HepG2 (cell line): ENCODE data around the gene METTL26. TPM values are rescaled to one million over a fixed set of nuclear protein-coding genes. Genes with fewer than 3 reads are reported as not detected.
A peak's percentile ranks its signal among the peaks of the same experiment; 100 is the strongest.

Source experiments
- ATAC-seq: fragments of 200-7000 bp; cut with Tn5 transposase; 3 replicates; pipeline ENCODE4 v1.9.1; 2020; ENCODE audit warnings: mild to moderate bottlenecking, moderate library complexity
- BruUV-seq: library from RNA; stranded (reverse); fragments of 400-500 nt; replicated peaks from 2 replicates; lab custom pipeline; 2021; lab: Mats Ljungman, UMichigan
- CTCF ChIA-PET: fragments of 300-600 bp; formaldehyde crosslinking; extraction: SDS; loops from one replicate; lab custom pipeline; 2021; ENCODE audit warnings: low total read pairs, inconsistent platforms, low intra/inter-chr PET ratio; lab: Yijun Ruan, JAX
- POLR2A ChIA-PET: fragments of 350-600 bp; sonication (Branson Sonifier 250); formaldehyde crosslinking; loops from one replicate; lab custom pipeline; 2020; ENCODE audit warnings: antibody characterized with exemption, inconsistent platforms; lab: Yijun Ruan, JAX
- DNase-seq: peaks from one replicate; pipeline ENCODE4 v3.0.0-alpha.2; 2015; ENCODE audit warnings: low spot score
- FAIRE-seq: peaks from 3 replicates; lab custom pipeline; 2011; peaks lifted over from hg19 to GRCh38; lab: Jason Lieb, UNC
- H2AFZ ChIP-seq: one replicate; pipeline ENCODE4 v1.6.1; 2011; ENCODE audit warnings: low read length, inconsistent platforms
- H3K27ac ChIP-seq: fragments of 300-600 bp; 3 replicates; pipeline ENCODE4 v1.8.0; 2011; ENCODE audit warnings: mixed run types, mild to moderate bottlenecking, mixed read lengths, low read length, inconsistent platforms; ENCODE audit not compliant: insufficient read depth; ENCODE audit errors: extremely low read length
- H3K27me3 ChIP-seq, 2 experiments: fragments of 200-600 bp in 1 of 2; 2 replicates in 1 of 2; 3 replicates in 1 of 2; pipeline versions ENCODE4 v1.6.0 to v1.8.0; 2011; ENCODE audit warnings: low read length in 2 of 2, mild to moderate bottlenecking in 2 of 2, moderate library complexity in 2 of 2, inconsistent platforms in 1 of 2; ENCODE audit not compliant: insufficient read depth in 2 of 2, control insufficient read depth in 1 of 2
- H3K36me3 ChIP-seq, 2 experiments: fragments of 200-600 bp in 1 of 2; replicated peaks in 1 of 2; 2 replicates in 1 of 2; 3 replicates in 1 of 2; pipeline versions ENCODE4 v1.5.1 to v1.8.0; 2011; ENCODE audit warnings: low read length in 2 of 2, inconsistent platforms in 1 of 2; ENCODE audit not compliant: insufficient read depth in 2 of 2, control insufficient read depth in 1 of 2
- H3K4me1 ChIP-seq: 2 replicates; pipeline ENCODE4 v1.5.1; 2012; ENCODE audit warnings: low read length, inconsistent platforms; ENCODE audit not compliant: insufficient read depth
- H3K4me2 ChIP-seq: 2 replicates; pipeline ENCODE4 v1.6.0; 2011; ENCODE audit warnings: low read depth, low read length, inconsistent platforms
- H3K4me3 ChIP-seq, 3 experiments: fragments of 200-600 bp in 1 of 3; sonication (generic), shearing (Covaris generic) in 1 of 3; replicated peaks in 1 of 3; 2 replicates each; pipeline ENCODE4 v1.5.1; 2011 to 2016; ENCODE audit warnings: low read length in 3 of 3, inconsistent platforms in 2 of 3, low read depth in 2 of 3, mild to moderate bottlenecking in 2 of 3, control low read depth in 1 of 3, mixed read lengths in 1 of 3; ENCODE audit not compliant: insufficient read depth in 1 of 3
- H3K79me2 ChIP-seq: one replicate; pipeline ENCODE4 v1.6.1; 2011; ENCODE audit warnings: low read length, inconsistent platforms; ENCODE audit not compliant: insufficient read depth
- H3K9ac ChIP-seq: 2 replicates; pipeline ENCODE4 v1.6.0; 2011; ENCODE audit warnings: mild to moderate bottlenecking, low read depth, low read length, inconsistent platforms; ENCODE audit not compliant: insufficient read depth
- H3K9me3 ChIP-seq: 2 replicates; pipeline ENCODE4 v1.5.1; 2012; ENCODE audit warnings: mild to moderate bottlenecking, low read length
- H4K20me1 ChIP-seq: 2 replicates; pipeline ENCODE4 v1.6.0; 2011; ENCODE audit warnings: inconsistent platforms, mild to moderate bottlenecking, low read length, moderate library complexity; ENCODE audit not compliant: insufficient read depth
- KDM5A ChIP-seq: fragments of 200-600 bp; sonication (generic); IDR thresholded peaks from 2 replicates; pipeline ENCODE4 v1.7.0; 2018; ENCODE audit warnings: antibody characterized with exemption, mild to moderate bottlenecking, low read length, borderline replicate concordance
- KDM5B ChIP-seq: sonication (generic); formaldehyde crosslinking; IDR thresholded peaks from 2 replicates; pipeline ENCODE4 v1.4.0; 2020; ENCODE audit warnings: missing genetic modification reagents, mild to moderate bottlenecking, borderline replicate concordance
- SMC3 ChIP-seq: IDR thresholded peaks from 2 replicates; pipeline ENCODE4 v1.6.1; 2011; ENCODE audit warnings: low read length, improper control_type of control experiment
- TAF15 ChIP-seq: fragments of 200-400 bp; formaldehyde crosslinking; IDR thresholded peaks from one replicate; pipeline ENCODE4 v1.6.1; 2018; ENCODE audit warnings: mild to moderate bottlenecking, low read depth, low read length; ENCODE audit not compliant: poor library complexity, severe bottlenecking
- ZKSCAN1 ChIP-seq: fragments of 150-350 bp; IDR thresholded peaks from 2 replicates; pipeline ENCODE4 v1.6.1; 2014; ENCODE audit warnings: low read length
- ZNF382 ChIP-seq: sonication (generic); formaldehyde crosslinking; IDR thresholded peaks from 2 replicates; pipeline ENCODE4 v1.5.0; 2020; ENCODE audit warnings: missing genetic modification reagents, mild to moderate bottlenecking, borderline replicate concordance
- ZNF44 ChIP-seq: sonication (generic); formaldehyde crosslinking; IDR thresholded peaks from 2 replicates; pipeline ENCODE4 v1.5.1; 2020; ENCODE audit warnings: mild to moderate bottlenecking, missing genetic modification reagents
- ZNF777 ChIP-seq: sonication (generic); formaldehyde crosslinking; IDR thresholded peaks from 2 replicates; pipeline ENCODE4 v1.4.0; 2020; ENCODE audit warnings: missing genetic modification reagents
- ZSCAN9 ChIP-seq: IDR thresholded peaks from 2 replicates; pipeline ENCODE4 v1.6.1; 2016; ENCODE audit warnings: borderline replicate concordance
- WGBS: methylation state at CpG from one replicate; pipeline ENCODE4 v1.1.6; 2017; ENCODE audit warnings: low lambda C conversion rate; 5-methylcytosine and 5-hydroxymethylcytosine counted together
- in situ Hi-C: cut with HindIII; loops from 2 replicates; pipeline ENCODE4 v1.10.0; 2017; ENCODE audit warnings: low pct_unique_long_range_greater_than_20kb; ENCODE audit not compliant: extremely low pct_ligation_motif_present
- intact Hi-C: fragments of 100-400 bp; cut with micrococcal nuclease; formaldehyde crosslinking; loops from one replicate; pipeline ENCODE4 v1.10.0; 2022; ENCODE audit not compliant: unreplicated experiment
- polyA plus RNA-seq, 8 experiments: library from polyadenylated mRNA; depleted of rRNA in 3 of 8; stranded (reverse) in 7 of 8; unstranded in 1 of 8; fragments of >200 nt; fragmentation: Illumina TruSeq in 4 of 8; extraction: Trizol in 4 of 8; gene quantifications; 2 replicates each; pipeline versions ENCODE4 v1.2.1 to v1.2.3, GENCODE V29; 2011 to 2016; ENCODE audit warnings: low read depth in 4 of 8, missing spikeins in 1 of 8, mixed read lengths in 1 of 8; ENCODE audit not compliant: insufficient read depth in 1 of 8
- total RNA-seq, 5 experiments: library from RNA; depleted of rRNA; stranded (reverse); fragments of >200 nt; fragmentation: Illumina TruSeq; extraction: Trizol; gene quantifications; 2 replicates each; pipeline ENCODE4 v1.2.3, GENCODE V29; 2016; ENCODE audit warnings: low read depth in 1 of 5
- TF ChIP-seq, protein P1 (sequence below), 2 experiments: fragments of 450-650 bp in 1 of 2; sonication (generic) in 1 of 2; formaldehyde crosslinking; IDR thresholded peaks; 2 replicates each; pipeline versions ENCODE4 v1.5.0 to v1.8.0; 2020 to 2022; ENCODE audit warnings: mild to moderate bottlenecking in 1 of 2, missing genetic modification reagents in 1 of 2
- TF ChIP-seq, protein P2 (sequence below): sonication (generic); formaldehyde crosslinking; IDR thresholded peaks from 2 replicates; pipeline ENCODE4 v1.4.0; 2020; ENCODE audit warnings: mild to moderate bottlenecking, missing genetic modification reagents

METTL26 gene
- total and polyA plus RNA-seq, 2 of the 13 experiments (the other 11 are each of a cell fraction or from before 2014, with no cell fraction given), result 65.5 to 70.1 TPM

DNA sequence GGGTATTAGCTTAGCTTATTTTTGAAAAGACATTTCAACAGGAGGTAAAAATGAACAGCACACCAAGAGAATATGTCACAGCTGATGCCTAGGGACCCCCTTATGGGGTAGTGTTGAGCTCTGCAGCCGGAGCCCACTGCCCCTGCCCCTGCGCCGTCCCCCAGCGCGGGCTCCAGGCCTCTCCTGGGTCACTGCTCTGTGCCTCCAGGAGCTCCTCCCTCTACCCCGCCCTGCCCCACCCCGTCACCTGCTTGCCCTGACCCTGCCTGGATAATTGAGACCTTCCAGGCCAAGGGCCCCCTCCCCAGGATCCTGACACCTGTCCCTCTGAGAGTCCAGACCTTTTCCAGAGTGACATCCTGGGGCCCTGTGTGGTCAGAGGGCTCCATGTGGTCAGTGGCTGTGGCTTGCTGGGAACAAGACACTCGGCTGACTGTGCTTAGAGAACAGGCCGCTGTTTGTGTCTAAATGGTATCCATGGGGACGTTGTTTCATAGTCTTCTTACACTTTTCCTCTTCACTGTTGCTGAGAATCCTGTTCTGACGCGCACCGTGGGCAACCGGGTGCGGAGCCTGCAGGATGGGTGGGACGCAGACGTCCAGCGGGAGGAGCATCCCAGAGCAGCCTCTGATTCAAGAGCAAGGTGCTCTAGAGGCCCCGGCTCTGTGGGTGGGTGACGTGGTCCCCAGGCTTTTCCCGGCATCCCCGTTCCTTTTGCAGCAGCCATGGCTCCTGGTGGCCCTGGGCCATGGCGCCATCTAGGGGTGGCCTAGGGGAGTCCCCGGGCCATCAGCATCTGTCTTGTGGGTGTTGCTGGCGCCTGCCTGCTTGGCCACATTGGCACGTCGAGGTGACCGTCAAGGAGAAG, 25.4 kb downstream of the METTL26 start:
- Histone ChIP-seq H2AFZ (no peak overlapping the region), H3K36me3 (peaks cover 1 to 9% of the 10 kb centered on the region in 2 experiments; a peak in 1 of 5 replicates), H3K79me2 (peaks cover 2% of the 10 kb centered on the region), H3K27me3 (no peaks in the 10 kb centered on the region), H3K4me3 (peak overlapping the region; percentile 21 to 47 (median 42); a peak in 4 of 6 replicates), H3K9me3 (no peaks in the 10 kb centered on the region), H3K4me1 (peaks cover 17% of the 10 kb centered on the region), H4K20me1 (no peaks in the 10 kb centered on the region), H3K27ac (peak overlapping the region; percentile 49), H3K4me2 (peak overlapping the region; percentile 57), H3K9ac (peak overlapping the region; percentile 46)
- ChIA-PET CTCF (interaction anchor here (0.6 to 1.7 kb wide), 3 partner anchors 31 to 75 kb away, joined by 3 to 11 read pairs (median 3); no protein-coding TSS in a partner anchor), POLR2A (no interaction called here)
- intact Hi-C loops (no loop called here), in situ Hi-C loops (no loop called here)
- ATAC-seq (peak; percentile 90), DNase-seq (peak; percentile 73), FAIRE-seq (peak; percentile 58)
- WGBS, result 50% methylated on average over 18 of the region's 28 CpGs
- no TSS peak for BruUV-seq
- TF ChIP-seq, protein P1, sequence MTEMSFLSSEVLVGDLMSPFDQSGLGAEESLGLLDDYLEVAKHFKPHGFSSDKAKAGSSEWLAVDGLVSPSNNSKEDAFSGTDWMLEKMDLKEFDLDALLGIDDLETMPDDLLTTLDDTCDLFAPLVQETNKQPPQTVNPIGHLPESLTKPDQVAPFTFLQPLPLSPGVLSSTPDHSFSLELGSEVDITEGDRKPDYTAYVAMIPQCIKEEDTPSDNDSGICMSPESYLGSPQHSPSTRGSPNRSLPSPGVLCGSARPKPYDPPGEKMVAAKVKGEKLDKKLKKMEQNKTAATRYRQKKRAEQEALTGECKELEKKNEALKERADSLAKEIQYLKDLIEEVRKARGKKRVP (CRISPR knock-in tag; IDR thresholded peaks at IDR 0.05), result no peak
- TF ChIP-seq ZNF382, result no peak
- peak; percentile 36; the same call in 1 of the 2 replicates for TF ChIP-seq SMC3
- no peak for TF ChIP-seq ZSCAN9 (CRISPR knock-in tag)
- TF ChIP-seq TAF15, result no peak
- TF ChIP-seq, protein P2, sequence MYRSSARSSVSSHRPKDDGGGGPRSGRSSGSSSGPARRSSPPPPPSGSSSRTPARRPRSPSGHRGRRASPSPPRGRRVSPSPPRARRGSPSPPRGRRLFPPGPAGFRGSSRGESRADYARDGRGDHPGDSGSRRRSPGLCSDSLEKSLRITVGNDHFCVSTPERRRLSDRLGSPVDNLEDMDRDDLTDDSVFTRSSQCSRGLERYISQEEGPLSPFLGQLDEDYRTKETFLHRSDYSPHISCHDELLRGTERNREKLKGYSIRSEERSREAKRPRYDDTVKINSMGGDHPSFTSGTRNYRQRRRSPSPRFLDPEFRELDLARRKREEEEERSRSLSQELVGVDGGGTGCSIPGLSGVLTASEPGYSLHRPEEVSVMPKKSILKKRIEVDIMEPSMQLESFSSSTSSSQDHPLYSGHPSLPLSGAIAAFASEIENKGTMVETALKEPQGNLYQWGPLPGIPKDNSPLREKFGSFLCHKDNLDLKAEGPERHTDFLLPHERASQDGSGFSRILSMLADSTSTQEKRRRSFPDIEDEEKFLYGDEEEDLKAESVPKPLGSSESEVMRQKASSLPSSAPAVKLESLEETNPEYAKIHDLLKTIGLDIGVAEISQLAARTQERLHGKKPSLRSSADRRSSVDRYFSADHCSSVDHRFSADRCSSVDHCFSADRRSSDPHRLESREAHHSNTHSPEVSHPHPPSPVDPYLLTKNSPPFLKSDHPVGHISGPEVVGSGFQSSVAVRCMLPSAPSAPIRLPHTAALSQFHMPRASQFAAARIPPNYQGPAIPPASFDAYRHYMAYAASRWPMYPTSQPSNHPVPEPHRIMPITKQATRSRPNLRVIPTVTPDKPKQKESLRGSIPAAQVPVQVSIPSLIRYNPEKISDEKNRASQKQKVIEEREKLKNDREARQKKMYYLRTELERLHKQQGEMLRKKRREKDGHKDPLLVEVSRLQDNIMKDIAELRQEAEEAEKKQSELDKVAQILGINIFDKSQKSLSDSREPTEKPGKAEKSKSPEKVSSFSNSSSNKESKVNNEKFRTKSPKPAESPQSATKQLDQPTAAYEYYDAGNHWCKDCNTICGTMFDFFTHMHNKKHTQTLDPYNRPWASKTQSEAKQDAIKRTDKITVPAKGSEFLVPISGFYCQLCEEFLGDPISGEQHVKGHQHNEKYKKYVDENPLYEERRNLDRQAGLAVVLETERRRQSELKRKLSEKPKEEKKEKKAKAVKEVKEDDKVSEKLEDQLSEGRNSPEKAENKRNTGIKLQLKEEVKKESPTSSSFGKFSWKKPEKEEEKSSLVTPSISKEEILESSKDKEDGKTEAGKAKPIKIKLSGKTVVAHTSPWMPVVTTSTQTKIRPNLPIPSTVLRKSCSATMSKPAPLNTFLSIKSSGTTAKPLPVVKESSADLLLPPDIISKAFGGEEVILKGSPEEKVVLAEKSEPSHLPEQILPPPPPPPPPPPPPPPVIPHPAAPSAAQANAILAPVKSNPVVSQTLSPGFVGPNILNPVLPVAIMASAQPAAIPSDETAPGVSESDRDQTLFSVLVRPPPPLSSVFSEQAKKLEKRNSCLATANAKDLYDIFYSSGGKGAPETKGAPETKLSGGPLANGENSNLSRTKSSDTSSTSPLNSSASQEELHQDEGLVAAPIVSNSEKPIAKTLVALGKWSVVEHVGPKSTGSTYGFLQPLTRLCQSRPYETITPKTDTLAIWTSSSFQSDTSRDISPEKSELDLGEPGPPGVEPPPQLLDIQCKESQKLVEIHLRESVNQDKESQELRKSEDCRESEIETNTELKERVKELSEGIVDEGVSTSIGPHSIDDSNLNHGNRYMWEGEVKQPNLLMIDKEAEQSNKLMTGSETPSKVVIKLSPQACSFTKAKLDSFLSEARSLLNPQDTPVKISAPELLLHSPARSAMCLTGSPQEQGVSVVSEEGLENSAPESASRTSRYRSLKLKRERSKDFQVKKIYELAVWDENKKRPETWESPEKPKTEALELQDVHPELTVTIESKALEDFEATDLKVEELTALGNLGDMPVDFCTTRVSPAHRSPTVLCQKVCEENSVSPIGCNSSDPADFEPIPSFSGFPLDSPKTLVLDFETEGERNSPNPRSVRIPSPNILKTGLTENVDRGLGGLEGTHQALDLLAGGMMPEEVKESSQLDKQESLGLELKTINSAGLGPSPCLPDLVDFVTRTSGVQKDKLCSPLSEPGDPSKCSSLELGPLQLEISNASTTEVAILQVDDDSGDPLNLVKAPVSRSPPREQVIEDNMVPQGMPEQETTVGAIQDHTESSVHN, result no peak
- TF ChIP-seq ZNF44 (CRISPR knock-in tag), result no peak
- no peak for TF ChIP-seq KDM5A
- peak; percentile 66; the same call in 1 of the 2 replicates for TF ChIP-seq KDM5B (CRISPR knock-in tag)
- TF ChIP-seq ZNF777 (CRISPR knock-in tag), result no peak
- no peak for TF ChIP-seq ZKSCAN1
